ENCODE data around the gene LMOD1. TPM values are rescaled to one million over a fixed set of nuclear protein-coding genes. Genes with fewer than 3 reads are reported as not detected.
"Not testable (repeated sequence)": the region's sequence is repeated elsewhere in the genome, so short reads cannot be mapped to it uniquely, and the experiment has no call there.

LMOD1 gene
- total RNA-seq, 1 donor from 2014 or later: 9.6 TPM

- DNase-seq (no peak), ATAC-seq (ENCODE audit: poor library complexity) (no peak)
- intact Hi-C loops (cut with DNase I): no loop called here
Measured at GRCh38 chr1:201887116-201887866, 59.1 kb downstream of the LMOD1 start.

- DNase-seq (no peak), ATAC-seq (ENCODE audit: poor library complexity) (no peak)
- intact Hi-C loops (cut with DNase I): no loop called here
Measured at GRCh38 chr1:201886103-201886885, 60.1 kb downstream of the LMOD1 start.

- no peak for ATAC-seq (ENCODE audit: poor library complexity)
- intact Hi-C loops (cut with DNase I): no loop called here
- no peak for DNase-seq
Measured at GRCh38 chr1:201885531-201886075, 60.7 kb downstream of the LMOD1 start.

GRCh38 chr1:201884425-201884824 lies 61.9 kb downstream of the LMOD1 start:
- DNase-seq: peak; percentile 60
- intact Hi-C loops (cut with DNase I): no loop called here
- ATAC-seq (ENCODE audit: poor library complexity): peak; percentile 61

- peak; percentile 63 for ATAC-seq (ENCODE audit: poor library complexity)
- intact Hi-C loops (cut with DNase I): no loop called here
- DNase-seq: no peak
Measured at GRCh38 chr1:201883786-201884185, 62.6 kb downstream of the LMOD1 start.

- intact Hi-C loops (cut with DNase I): no loop called here
- DNase-seq (no peak), ATAC-seq (ENCODE audit: poor library complexity) (no peak)
Measured at GRCh38 chr1:201883266-201883665, 63.1 kb downstream of the LMOD1 start.

- ATAC-seq (ENCODE audit: poor library complexity) (no peak), DNase-seq (no peak)
- intact Hi-C loops (cut with DNase I): no loop called here
Measured at GRCh38 chr1:201882665-201883132, 63.6 kb downstream of the LMOD1 start.

GRCh38 chr1:201881617-201882016 lies 64.7 kb downstream of the LMOD1 start:
- DNase-seq (no peak), ATAC-seq (ENCODE audit: poor library complexity) (no peak)
- intact Hi-C loops (cut with DNase I): no loop called here

GRCh38 chr1:201880928-201881571 lies 65.3 kb downstream of the LMOD1 start:
- intact Hi-C loops (cut with DNase I): no loop called here
- ATAC-seq (ENCODE audit: poor library complexity): no peak
- DNase-seq: no peak

- ATAC-seq (ENCODE audit: poor library complexity): peak; percentile 78
- intact Hi-C loops (cut with DNase I): loop anchor here (5.0 kb wide), 1 partner anchor 94 kb away; no protein-coding TSS in a partner anchor
- no peak for DNase-seq
Measured at GRCh38 chr1:201877877-201878401, 68.4 kb downstream of the LMOD1 start.

- ATAC-seq (ENCODE audit: poor library complexity) (no peak), DNase-seq (no peak)
- intact Hi-C loops (cut with DNase I): loop anchor here (5.0 kb wide), 1 partner anchor 96 kb away; no protein-coding TSS in a partner anchor
Measured at GRCh38 chr1:201876148-201876818, 70.1 kb downstream of the LMOD1 start.

GRCh38 chr1:201874672-201875071 lies 71.7 kb downstream of the LMOD1 start:
- DNase-seq (no peak), ATAC-seq (ENCODE audit: poor library complexity) (no peak)
- intact Hi-C loops (cut with DNase I): loop anchor here (5.0 kb wide), 1 partner anchor 98 kb away; no protein-coding TSS in a partner anchor

GRCh38 chr1:201870397-201870796 lies 76.0 kb downstream of the LMOD1 start:
- intact Hi-C loops (cut with DNase I): no loop called here
- no peak for ATAC-seq (ENCODE audit: poor library complexity)
- DNase-seq: no peak

GRCh38 chr1:201861448-201861847 lies 84.9 kb downstream of the LMOD1 start:
- ATAC-seq (ENCODE audit: poor library complexity): no peak
- intact Hi-C loops (cut with DNase I): no loop called here
- no peak for DNase-seq

- ATAC-seq (ENCODE audit: poor library complexity) (no peak), DNase-seq (no peak)
- intact Hi-C loops (cut with DNase I): no loop called here
Measured at GRCh38 chr1:201859424-201859823, 86.9 kb downstream of the LMOD1 start.

GRCh38 chr1:201856722-201857121 lies 89.6 kb downstream of the LMOD1 start:
- DNase-seq; intact Hi-C loops (cut with DNase I); ATAC-seq (ENCODE audit: poor library complexity): not testable (repeated sequence)

- ATAC-seq (ENCODE audit: poor library complexity): no peak
- DNase-seq: no peak
- intact Hi-C loops (cut with DNase I): no loop called here
Measured at GRCh38 chr1:201851949-201852348, 94.4 kb downstream of the LMOD1 start.

GRCh38 chr1:201850053-201850397 lies 96.3 kb downstream of the LMOD1 start:
- no peak for DNase-seq
- ATAC-seq (ENCODE audit: poor library complexity): peak; percentile 65
- intact Hi-C loops (cut with DNase I): no loop called here

All from Right ventricle myocardium superior (tissue), 1 donor.